Measurements from ENCODE around the gene NXPH3.

NXPH3 gene

GRCh38 chr17:49578414-49578813 is 2.7 kb downstream of the NXPH3 start:
- Histone ChIP-seq H3K9me3 (ENCODE audit: control insufficient read depth, insufficient read depth, low read depth, low read length) (no peaks in the 10 kb centered on the region), H3K4me3 (ENCODE audit: low read depth, low read length) (no peak overlapping the region), H3K9ac (ENCODE audit: low read length) (no peak overlapping the region), H3K36me3 (ENCODE audit: control insufficient read depth, insufficient read depth, low read length) (no peaks in the 10 kb centered on the region), H3K27ac (ENCODE audit: low read depth, low read length) (no peak overlapping the region), H3K4me1 (ENCODE audit: control insufficient read depth, insufficient read depth, low read length) (peaks cover 24% of the 10 kb centered on the region), H3K27me3 (ENCODE audit: control insufficient read depth, insufficient read depth, low read length) (peaks cover 38% of the 10 kb centered on the region)

DNA sequence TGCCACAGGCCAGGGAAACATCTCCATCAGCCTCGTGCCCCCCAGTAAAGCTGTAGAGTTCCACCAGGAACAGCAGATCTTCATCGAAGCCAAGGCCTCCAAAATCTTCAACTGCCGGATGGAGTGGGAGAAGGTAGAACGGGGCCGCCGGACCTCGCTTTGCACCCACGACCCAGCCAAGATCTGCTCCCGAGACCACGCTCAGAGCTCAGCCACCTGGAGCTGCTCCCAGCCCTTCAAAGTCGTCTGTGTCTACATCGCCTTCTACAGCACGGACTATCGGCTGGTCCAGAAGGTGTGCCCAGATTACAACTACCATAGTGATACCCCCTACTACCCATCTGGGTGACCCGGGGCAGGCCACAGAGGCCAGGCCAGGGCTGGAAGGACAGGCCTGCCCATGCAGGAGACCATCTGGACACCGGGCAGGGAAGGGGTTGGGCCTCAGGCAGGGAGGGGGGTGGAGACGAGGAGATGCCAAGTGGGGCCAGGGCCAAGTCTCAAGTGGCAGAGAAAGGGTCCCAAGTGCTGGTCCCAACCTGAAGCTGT is 3.4 kb downstream of the NXPH3 start:
- peaks cover 24% of the 10 kb centered on the region for H3K4me1 ChIP-seq (ENCODE audit: control insufficient read depth, insufficient read depth, low read length)

GRCh38 chr17:49579522-49579921 is 3.9 kb downstream of the NXPH3 start:
- Histone ChIP-seq H3K9ac (ENCODE audit: low read length) (no peak overlapping the region), H3K4me3 (ENCODE audit: low read depth, low read length) (no peak overlapping the region), H3K4me1 (ENCODE audit: control insufficient read depth, insufficient read depth, low read length) (peaks cover 24% of the 10 kb centered on the region), H3K27ac (ENCODE audit: low read depth, low read length) (no peak overlapping the region), H3K27me3 (ENCODE audit: control insufficient read depth, insufficient read depth, low read length) (peaks cover 29% of the 10 kb centered on the region), H3K36me3 (ENCODE audit: control insufficient read depth, insufficient read depth, low read length) (no peaks in the 10 kb centered on the region), H3K9me3 (ENCODE audit: control insufficient read depth, insufficient read depth, low read depth, low read length) (no peaks in the 10 kb centered on the region)

More for the DNA sequence above, 3.4 kb downstream of the NXPH3 start:
- Histone ChIP-seq H3K9ac (ENCODE audit: low read length) (no peak overlapping the region), H3K27me3 (ENCODE audit: control insufficient read depth, insufficient read depth, low read length) (peaks cover 31% of the 10 kb centered on the region), H3K4me3 (ENCODE audit: low read depth, low read length) (no peak overlapping the region), H3K36me3 (ENCODE audit: control insufficient read depth, insufficient read depth, low read length) (no peaks in the 10 kb centered on the region), H3K9me3 (ENCODE audit: control insufficient read depth, insufficient read depth, low read depth, low read length) (no peaks in the 10 kb centered on the region), H3K27ac (ENCODE audit: low read depth, low read length) (no peak overlapping the region)

- peaks cover 17% of the 10 kb centered on the region for H3K4me1 ChIP-seq (ENCODE audit: control insufficient read depth, insufficient read depth, low read length)
- no peak overlapping the region for H3K9ac ChIP-seq (ENCODE audit: low read length)
- no peak overlapping the region for H3K27ac ChIP-seq (ENCODE audit: low read depth, low read length)
- H3K36me3 ChIP-seq (ENCODE audit: control insufficient read depth, insufficient read depth, low read length): no peaks in the 10 kb centered on the region
- H3K4me3 ChIP-seq (ENCODE audit: low read depth, low read length): no peak overlapping the region
- peaks cover 22% of the 10 kb centered on the region for H3K27me3 ChIP-seq (ENCODE audit: control insufficient read depth, insufficient read depth, low read length)
- H3K9me3 ChIP-seq (ENCODE audit: control insufficient read depth, insufficient read depth, low read depth, low read length): no peaks in the 10 kb centered on the region
Observed at GRCh38 chr17:49580055-49580721, 4.5 kb downstream of the NXPH3 start.

GRCh38 chr17:49580981-49581647 is 5.4 kb downstream of the NXPH3 start:
- H3K36me3 ChIP-seq (ENCODE audit: control insufficient read depth, insufficient read depth, low read length): no peaks in the 10 kb centered on the region
- peaks cover 16% of the 10 kb centered on the region; the same call in 1 of the 2 replicates for H3K4me1 ChIP-seq (ENCODE audit: control insufficient read depth, insufficient read depth, low read length)
- H3K4me3 ChIP-seq (ENCODE audit: low read depth, low read length): no peak overlapping the region
- no peaks in the 10 kb centered on the region for H3K9me3 ChIP-seq (ENCODE audit: control insufficient read depth, insufficient read depth, low read depth, low read length)
- no peak overlapping the region for H3K9ac ChIP-seq (ENCODE audit: low read length)
- peaks cover 21% of the 10 kb centered on the region for H3K27me3 ChIP-seq (ENCODE audit: control insufficient read depth, insufficient read depth, low read length)
- H3K27ac ChIP-seq (ENCODE audit: low read depth, low read length): no peak overlapping the region

GRCh38 chr17:49581648-49581998 is 6.0 kb downstream of the NXPH3 start:
- Histone ChIP-seq H3K36me3 (ENCODE audit: control insufficient read depth, insufficient read depth, low read length) (no peaks in the 10 kb centered on the region), H3K9ac (ENCODE audit: low read length) (no peak overlapping the region), H3K27me3 (ENCODE audit: control insufficient read depth, insufficient read depth, low read length) (peaks cover 21% of the 10 kb centered on the region), H3K4me3 (ENCODE audit: low read depth, low read length) (no peak overlapping the region), H3K9me3 (ENCODE audit: control insufficient read depth, insufficient read depth, low read depth, low read length) (no peaks in the 10 kb centered on the region), H3K4me1 (ENCODE audit: control insufficient read depth, insufficient read depth, low read length) (peaks cover 16% of the 10 kb centered on the region; the same call in 1 of the 2 replicates), H3K27ac (ENCODE audit: low read depth, low read length) (no peak overlapping the region)

GRCh38 chr17:49582055-49582722 is 6.5 kb downstream of the NXPH3 start:
- H3K9me3 ChIP-seq (ENCODE audit: control insufficient read depth, insufficient read depth, low read depth, low read length): no peaks in the 10 kb centered on the region
- H3K9ac ChIP-seq (ENCODE audit: low read length): no peak overlapping the region
- H3K27ac ChIP-seq (ENCODE audit: low read depth, low read length): no peak overlapping the region
- H3K4me3 ChIP-seq (ENCODE audit: low read depth, low read length): no peak overlapping the region
- H3K36me3 ChIP-seq (ENCODE audit: control insufficient read depth, insufficient read depth, low read length): no peaks in the 10 kb centered on the region
- peaks cover 17% of the 10 kb centered on the region for H3K27me3 ChIP-seq (ENCODE audit: control insufficient read depth, insufficient read depth, low read length)
- peaks cover 13% of the 10 kb centered on the region; the same call in 1 of the 2 replicates for H3K4me1 ChIP-seq (ENCODE audit: control insufficient read depth, insufficient read depth, low read length)

DNA sequence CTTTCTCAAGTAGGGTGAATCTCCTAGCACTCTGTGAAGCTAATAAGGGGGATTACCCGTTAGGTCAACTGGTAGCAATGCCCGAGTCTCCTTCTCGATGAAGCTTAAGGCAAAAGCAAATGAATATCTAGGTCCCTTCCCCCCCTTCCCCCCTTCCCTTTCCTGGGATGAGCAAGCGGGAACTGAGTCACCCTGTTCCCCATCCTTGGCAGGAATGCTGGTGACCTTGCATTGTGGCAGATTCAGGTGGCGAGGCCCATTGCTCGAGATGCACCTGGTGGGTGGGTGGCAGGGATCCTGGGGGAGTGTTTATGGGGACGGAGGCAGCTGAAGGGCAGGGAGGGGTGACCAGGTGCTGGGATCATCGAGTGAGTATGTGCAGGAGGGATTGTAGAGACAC is 7.1 kb downstream of the NXPH3 start:
- Histone ChIP-seq H3K4me1 (ENCODE audit: control insufficient read depth, insufficient read depth, low read length) (peaks cover 8% of the 10 kb centered on the region; the same call in 1 of the 2 replicates), H3K4me3 (ENCODE audit: low read depth, low read length) (no peak overlapping the region), H3K27ac (ENCODE audit: low read depth, low read length) (no peak overlapping the region), H3K36me3 (ENCODE audit: control insufficient read depth, insufficient read depth, low read length) (no peaks in the 10 kb centered on the region), H3K27me3 (ENCODE audit: control insufficient read depth, insufficient read depth, low read length) (peaks cover 11% of the 10 kb centered on the region), H3K9ac (ENCODE audit: low read length) (no peak overlapping the region), H3K9me3 (ENCODE audit: control insufficient read depth, insufficient read depth, low read depth, low read length) (no peaks in the 10 kb centered on the region)

DNA sequence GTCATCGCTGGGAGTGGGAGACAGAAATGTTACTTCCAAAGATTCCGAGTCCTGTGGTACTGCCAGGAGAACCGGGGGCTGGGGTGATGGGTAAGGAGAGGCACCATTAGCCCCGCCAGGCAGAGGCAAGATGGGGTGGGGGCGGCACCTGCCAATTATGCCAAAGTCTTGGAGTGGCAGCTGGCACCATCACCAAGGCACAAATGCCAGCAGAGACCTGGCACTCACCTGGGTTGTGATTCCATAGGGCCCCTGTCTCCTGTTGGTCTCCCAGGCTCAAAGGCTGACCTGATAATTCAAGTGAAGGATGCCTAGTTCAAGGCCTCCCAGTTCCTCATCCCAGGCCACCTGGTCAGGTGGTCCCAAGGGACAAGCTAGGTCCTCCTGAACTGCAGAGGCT is 7.6 kb downstream of the NXPH3 start:
- no peak overlapping the region for H3K27ac ChIP-seq (ENCODE audit: low read depth, low read length)
- no peaks in the 10 kb centered on the region for H3K36me3 ChIP-seq (ENCODE audit: control insufficient read depth, insufficient read depth, low read length)

GRCh38 chr17:49583889-49584288 is 8.2 kb downstream of the NXPH3 start:
- Histone ChIP-seq H3K36me3 (ENCODE audit: control insufficient read depth, insufficient read depth, low read length) (no peaks in the 10 kb centered on the region), H3K4me1 (ENCODE audit: control insufficient read depth, insufficient read depth, low read length) (peaks cover 8% of the 10 kb centered on the region; the same call in 1 of the 2 replicates), H3K4me3 (ENCODE audit: low read depth, low read length) (no peak overlapping the region), H3K9ac (ENCODE audit: low read length) (no peak overlapping the region), H3K27me3 (ENCODE audit: control insufficient read depth, insufficient read depth, low read length) (peaks cover 4% of the 10 kb centered on the region; the same call in 1 of the 2 replicates), H3K27ac (ENCODE audit: low read depth, low read length) (no peak overlapping the region), H3K9me3 (ENCODE audit: control insufficient read depth, insufficient read depth, low read depth, low read length) (no peaks in the 10 kb centered on the region)

More for the DNA sequence above, 7.6 kb downstream of the NXPH3 start:
- Histone ChIP-seq H3K4me1 (ENCODE audit: control insufficient read depth, insufficient read depth, low read length) (peaks cover 8% of the 10 kb centered on the region; the same call in 1 of the 2 replicates), H3K4me3 (ENCODE audit: low read depth, low read length) (no peak overlapping the region), H3K9ac (ENCODE audit: low read length) (no peak overlapping the region), H3K27me3 (ENCODE audit: control insufficient read depth, insufficient read depth, low read length) (peaks cover 7% of the 10 kb centered on the region; the same call in 1 of the 2 replicates), H3K9me3 (ENCODE audit: control insufficient read depth, insufficient read depth, low read depth, low read length) (no peaks in the 10 kb centered on the region)

All from HUES6 (cell line).